ENCODE measurements around the gene SOX15. TPM values are rescaled to one million over a fixed set of nuclear protein-coding genes. Genes with fewer than 3 reads are reported as not detected.

The SOX15 gene
- total RNA-seq, 6 donors from 2014 or later, result 0.63 to 1.5 (median 0.71) TPM; not detected in 3

DNA sequence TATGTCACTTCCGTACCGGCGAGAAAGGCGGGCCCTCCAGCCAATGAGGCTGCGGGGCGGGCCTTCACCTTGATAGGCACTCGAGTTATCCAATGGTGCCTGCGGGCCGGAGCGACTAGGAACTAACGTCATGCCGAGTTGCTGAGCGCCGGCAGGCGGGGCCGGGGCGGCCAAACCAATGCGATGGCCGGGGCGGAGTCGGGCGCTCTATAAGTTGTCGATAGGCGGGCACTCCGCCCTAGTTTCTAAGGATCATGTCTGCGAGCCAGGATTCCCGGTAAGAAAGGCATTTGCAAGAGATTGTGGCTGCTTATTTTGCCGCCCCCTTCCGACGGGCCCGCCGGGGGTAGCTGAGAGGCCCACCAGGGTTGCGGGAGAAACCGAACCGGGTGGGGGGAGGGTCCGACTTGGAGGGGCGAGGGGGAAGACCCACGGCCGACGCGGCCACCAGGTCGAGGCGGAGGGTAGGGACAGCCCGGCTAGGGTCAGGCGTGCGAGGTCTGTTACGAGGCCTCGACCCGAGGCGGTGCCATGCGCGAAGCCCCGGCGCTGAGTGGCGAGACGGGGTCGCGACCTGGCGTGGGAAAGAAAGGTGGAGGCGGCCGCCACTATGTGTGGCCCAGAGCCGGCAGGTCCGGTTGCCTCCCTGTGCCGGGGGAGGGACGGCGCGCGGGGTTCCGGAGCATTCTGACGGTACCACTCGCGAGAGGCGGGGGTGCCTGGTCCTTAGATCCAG lies 17.1 kb downstream of the SOX15 start:
- peaks cover 36 to 65% (median 58%) of the 10 kb centered on the region in 4 donors for H3K36me3 ChIP-seq
- WGBS, 2 donors, result 0% methylated on average over 33 to 41 of the region's 73 CpGs

DNA sequence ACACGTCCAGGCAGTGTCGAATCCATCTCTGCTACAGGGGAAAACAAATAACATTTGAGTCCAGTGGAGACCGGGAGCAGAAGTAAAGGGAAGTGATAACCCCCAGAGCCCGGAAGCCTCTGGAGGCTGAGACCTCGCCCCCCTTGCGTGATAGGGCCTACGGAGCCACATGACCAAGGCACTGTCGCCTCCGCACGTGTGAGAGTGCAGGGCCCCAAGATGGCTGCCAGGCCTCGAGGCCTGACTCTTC lies 17.6 kb downstream of the SOX15 start:
- no peaks in the 10 kb centered on the region for H3K9me3 ChIP-seq
- peak overlapping the region; percentile 23 to 100 (median 53) for H3K4me3 ChIP-seq
- H3K36me3 ChIP-seq, result peaks cover 31 to 64% (median 58%) of the 10 kb centered on the region in 4 donors
- 1 to 4% methylated on average over 3 to 11 of the region's 11 CpGs for WGBS, 2 donors
- no peaks in the 10 kb centered on the region for H3K27me3 ChIP-seq
- peak overlapping the region; percentile 88 to 100 (median 89) for H3K27ac ChIP-seq
- H3K4me1 ChIP-seq, result peaks cover 31 to 40% (median 39%) of the 10 kb centered on the region in 4 donors
- DNase-seq (no peak), ATAC-seq (ENCODE audit: low FRiP score in 2 of 2) (no peak)
- TF ChIP-seq EP300 (IDR thresholded peaks at IDR 0.05) (peak in 1 of 4 donors; percentile 73), POLR2A (IDR thresholded peaks at IDR 0.05) (no peak), POLR2AphosphoS5 (IDR thresholded peaks at IDR 0.05) (peak in 1 of 2 donors; percentile 80)

More for the DNA sequence above, 17.1 kb downstream of the SOX15 start:
- Histone ChIP-seq H3K9me3 (no peaks in the 10 kb centered on the region), H3K27me3 (no peaks in the 10 kb centered on the region), H3K4me1 (peaks cover 31 to 45% (median 42%) of the 10 kb centered on the region in 4 donors), H3K4me3 (peak overlapping the region; percentile 75 to 100 (median 82)), H3K27ac (peak overlapping the region; percentile 97 to 100 (median 98))
- DNase-seq, result peak; percentile 99
- peak; percentile 96 to 97 for ATAC-seq (ENCODE audit: low FRiP score in 2 of 2)
- no peak for TF ChIP-seq EP300 (IDR thresholded peaks at IDR 0.05)
- TF ChIP-seq, protein P1, sequence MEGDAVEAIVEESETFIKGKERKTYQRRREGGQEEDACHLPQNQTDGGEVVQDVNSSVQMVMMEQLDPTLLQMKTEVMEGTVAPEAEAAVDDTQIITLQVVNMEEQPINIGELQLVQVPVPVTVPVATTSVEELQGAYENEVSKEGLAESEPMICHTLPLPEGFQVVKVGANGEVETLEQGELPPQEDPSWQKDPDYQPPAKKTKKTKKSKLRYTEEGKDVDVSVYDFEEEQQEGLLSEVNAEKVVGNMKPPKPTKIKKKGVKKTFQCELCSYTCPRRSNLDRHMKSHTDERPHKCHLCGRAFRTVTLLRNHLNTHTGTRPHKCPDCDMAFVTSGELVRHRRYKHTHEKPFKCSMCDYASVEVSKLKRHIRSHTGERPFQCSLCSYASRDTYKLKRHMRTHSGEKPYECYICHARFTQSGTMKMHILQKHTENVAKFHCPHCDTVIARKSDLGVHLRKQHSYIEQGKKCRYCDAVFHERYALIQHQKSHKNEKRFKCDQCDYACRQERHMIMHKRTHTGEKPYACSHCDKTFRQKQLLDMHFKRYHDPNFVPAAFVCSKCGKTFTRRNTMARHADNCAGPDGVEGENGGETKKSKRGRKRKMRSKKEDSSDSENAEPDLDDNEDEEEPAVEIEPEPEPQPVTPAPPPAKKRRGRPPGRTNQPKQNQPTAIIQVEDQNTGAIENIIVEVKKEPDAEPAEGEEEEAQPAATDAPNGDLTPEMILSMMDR (IDR thresholded peaks at IDR 0.05), result peak in 3 of 6 experiments; percentile 8 to 27 (median 25)
- peak; percentile 87 to 99 (median 97) for TF ChIP-seq POLR2A (IDR thresholded peaks at IDR 0.05)
- TF ChIP-seq POLR2AphosphoS5 (IDR thresholded peaks at IDR 0.05), result peak; percentile 98 to 99

DNA sequence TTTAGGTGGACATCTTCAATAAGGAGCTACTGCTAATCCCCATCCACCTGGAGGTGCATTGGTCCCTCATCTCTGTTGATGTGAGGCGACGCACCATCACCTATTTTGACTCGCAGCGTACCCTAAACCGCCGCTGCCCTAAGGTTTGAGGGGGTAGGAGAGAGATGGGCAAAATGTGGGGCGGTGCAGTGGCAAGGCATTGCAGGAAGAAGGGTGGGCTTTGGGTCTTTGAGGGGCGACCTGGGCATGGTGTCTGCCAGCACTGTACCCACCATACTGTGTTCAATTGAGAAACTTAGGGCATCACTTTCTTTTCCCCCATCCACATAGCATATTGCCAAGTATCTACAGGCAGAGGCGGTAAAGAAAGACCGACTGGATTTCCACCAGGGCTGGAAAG lies 19.5 kb downstream of the SOX15 start:
- H3K4me3 ChIP-seq, result no peak overlapping the region
- no peak for DNase-seq
- WGBS, 2 donors, result 94% methylated on average over 10 of the region's 10 CpGs
- H3K9me3 ChIP-seq, result no peaks in the 10 kb centered on the region
- H3K27me3 ChIP-seq, result no peaks in the 10 kb centered on the region
- H3K27ac ChIP-seq, result no peak overlapping the region
- ATAC-seq (ENCODE audit: low FRiP score in 2 of 2), result no peak
- peaks cover 19 to 25% (median 22%) of the 10 kb centered on the region in 4 donors for H3K4me1 ChIP-seq
- no peak for TF ChIP-seq POLR2A (IDR thresholded peaks at IDR 0.05)
- TF ChIP-seq, protein P1 (IDR thresholded peaks at IDR 0.05), result no peak
- TF ChIP-seq EP300 (IDR thresholded peaks at IDR 0.05), result no peak
- no peak for TF ChIP-seq POLR2AphosphoS5 (IDR thresholded peaks at IDR 0.05)
- H3K36me3 ChIP-seq, result peaks cover 19 to 64% (median 58%) of the 10 kb centered on the region in 4 donors

DNA sequence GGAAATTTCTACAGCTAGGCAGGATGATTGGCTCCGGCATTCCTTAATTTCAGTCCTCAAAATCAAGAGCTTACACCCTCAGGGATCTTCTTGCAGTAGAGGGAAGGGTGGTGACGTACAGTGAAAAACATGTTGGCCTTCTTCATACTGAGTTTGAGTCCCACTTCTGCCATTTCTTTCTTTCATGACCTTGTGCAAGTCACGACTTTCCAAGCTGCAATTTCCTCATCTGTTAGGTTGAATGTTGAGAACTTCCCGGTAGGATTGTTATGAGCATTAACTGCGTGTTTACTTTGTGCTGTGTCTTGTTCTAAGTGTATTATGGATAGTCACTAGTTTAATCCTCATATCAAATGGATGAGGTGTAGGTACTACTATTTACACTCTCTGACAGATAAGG lies 20.3 kb downstream of the SOX15 start:
- DNase-seq (no peak), ATAC-seq (ENCODE audit: low FRiP score in 2 of 2) (no peak)
- Histone ChIP-seq H3K36me3 (peaks cover 20 to 64% (median 58%) of the 10 kb centered on the region in 4 donors), H3K9me3 (no peaks in the 10 kb centered on the region), H3K27ac (no peak overlapping the region), H3K4me3 (no peak overlapping the region), H3K4me1 (peaks cover 12 to 17% (median 15%) of the 10 kb centered on the region in 4 donors), H3K27me3 (no peaks in the 10 kb centered on the region)
- TF ChIP-seq POLR2A (IDR thresholded peaks at IDR 0.05) (no peak), EP300 (IDR thresholded peaks at IDR 0.05) (no peak), POLR2AphosphoS5 (IDR thresholded peaks at IDR 0.05) (no peak)
- TF ChIP-seq, protein P1 (IDR thresholded peaks at IDR 0.05), result no peak
- WGBS, 2 donors, result 66 to 80% methylated on average over 5 of the region's 5 CpGs

DNA sequence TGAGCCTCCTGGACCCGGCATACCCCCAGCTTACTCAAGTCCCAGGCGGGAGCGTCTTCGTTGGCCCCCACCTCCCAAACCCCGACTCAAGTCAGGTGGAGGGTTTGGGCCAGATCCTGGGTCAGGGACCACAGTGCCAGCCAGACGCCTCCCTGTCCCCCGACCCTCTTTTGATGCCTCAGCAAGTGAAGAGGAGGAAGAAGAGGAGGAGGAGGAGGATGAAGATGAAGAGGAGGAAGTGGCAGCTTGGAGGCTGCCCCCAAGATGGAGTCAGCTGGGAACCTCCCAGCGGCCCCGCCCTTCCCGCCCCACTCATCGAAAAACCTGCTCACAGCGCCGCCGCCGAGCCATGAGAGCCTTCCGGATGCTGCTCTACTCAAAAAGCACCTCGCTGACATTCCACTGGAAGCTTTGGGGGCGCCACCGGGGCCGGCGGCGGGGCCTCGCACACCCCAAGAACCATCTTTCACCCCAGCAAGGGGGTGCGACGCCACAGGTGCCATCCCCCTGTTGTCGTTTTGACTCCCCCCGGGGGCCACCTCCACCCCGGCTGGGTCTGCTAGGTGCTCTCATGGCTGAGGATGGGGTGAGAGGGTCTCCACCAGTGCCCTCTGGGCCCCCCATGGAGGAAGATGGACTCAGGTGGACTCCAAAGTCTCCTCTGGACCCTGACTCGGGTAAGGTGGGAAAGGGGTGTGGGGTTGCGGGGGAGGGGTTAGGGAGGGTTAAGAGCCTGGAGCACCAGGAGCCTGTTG lies 26.6 kb downstream of the SOX15 start:
- no peak for ATAC-seq (ENCODE audit: low FRiP score in 2 of 2)
- peaks cover 44 to 57% (median 51%) of the 10 kb centered on the region in 4 donors for H3K4me1 ChIP-seq

More for the DNA sequence above, 26.6 kb downstream of the SOX15 start:
- no peaks in the 10 kb centered on the region for H3K27me3 ChIP-seq
- H3K4me3 ChIP-seq, result peak overlapping the region in 2 of 4 donors; percentile 69 to 95
- peak in 1 of 2 donors; percentile 82 for DNase-seq
- TF ChIP-seq EP300 (IDR thresholded peaks at IDR 0.05) (no peak), POLR2AphosphoS5 (IDR thresholded peaks at IDR 0.05) (no peak), POLR2A (IDR thresholded peaks at IDR 0.05) (no peak)
- TF ChIP-seq, protein P1 (IDR thresholded peaks at IDR 0.05), result no peak
- no peak overlapping the region for H3K27ac ChIP-seq
- no peaks in the 10 kb centered on the region for H3K9me3 ChIP-seq
- H3K36me3 ChIP-seq, result peaks cover 17 to 48% (median 45%) of the 10 kb centered on the region in 4 donors
- 84 to 86% methylated on average over 19 to 30 of the region's 30 CpGs for WGBS, 2 donors

Data from upper lobe of left lung (tissue), 6 donors.